ENCODE results near the gene NBAS. TPM values are rescaled to one million over a fixed set of nuclear protein-coding genes. Genes with fewer than 3 reads are reported as not detected.

NBAS gene
- total RNA-seq, 2 experiments from 2014 or later, result 24.4 to 28.8 TPM

DNA sequence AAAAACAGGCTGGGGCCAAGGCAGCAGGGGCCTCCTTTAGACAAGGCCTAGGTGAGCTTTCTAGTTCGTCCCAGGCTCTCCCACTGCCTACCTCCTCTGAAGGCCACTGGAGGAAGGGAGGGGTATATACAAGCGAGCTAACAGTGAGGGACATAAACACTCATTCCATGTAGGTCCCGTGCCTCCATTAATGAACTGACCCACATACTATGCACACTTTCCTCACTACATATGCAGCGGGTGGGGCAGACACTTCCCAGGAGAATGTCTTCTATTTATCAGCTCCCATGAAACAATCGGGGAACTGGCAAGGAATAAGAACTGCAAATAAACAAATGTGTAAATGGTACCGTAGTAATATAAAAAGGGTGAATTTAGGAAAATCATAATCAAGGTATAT is 336.5 kb downstream of the NBAS start:
- Histone ChIP-seq H3K9me3 (ENCODE audit: low read length) (no peaks in the 10 kb centered on the region), H3K27ac (ENCODE audit: low read depth, low read length, poor library complexity, severe bottlenecking) (no peak overlapping the region), H3K36me3 (ENCODE audit: insufficient read depth, low read length) (no peaks in the 10 kb centered on the region), H3K9me2 (ENCODE audit: insufficient read depth, low read length) (no peaks in the 10 kb centered on the region), H4K20me1 (ENCODE audit: insufficient read depth, low read length) (no peaks in the 10 kb centered on the region), H3K4me3 (ENCODE audit: low read depth, low read length, poor library complexity, severe bottlenecking) (no peak overlapping the region), H3K4me2 (ENCODE audit: low read length) (no peak overlapping the region), H3K79me2 (ENCODE audit: insufficient read depth, low read depth, low read length) (no peaks in the 10 kb centered on the region), H3K4me1 (ENCODE audit: insufficient read depth, low read length, poor library complexity, severe bottlenecking) (no peaks in the 10 kb centered on the region), H2AFZ (ENCODE audit: low read length) (no peak overlapping the region)
- no peak for DNase-seq (ENCODE audit: low spot score)
- POLR2A ChIA-PET, result no interaction called here
- CTCF ChIA-PET (ENCODE audit: unreplicated experiment), result no interaction called here
- no TSS peak for BruUV-seq (replicated peaks)
- no peak for TF ChIP-seq EZH2phosphoT487 (IDR thresholded peaks at IDR 0.05; ENCODE audit: borderline replicate concordance, low read depth, low read length)
- TF ChIP-seq, protein P1, sequence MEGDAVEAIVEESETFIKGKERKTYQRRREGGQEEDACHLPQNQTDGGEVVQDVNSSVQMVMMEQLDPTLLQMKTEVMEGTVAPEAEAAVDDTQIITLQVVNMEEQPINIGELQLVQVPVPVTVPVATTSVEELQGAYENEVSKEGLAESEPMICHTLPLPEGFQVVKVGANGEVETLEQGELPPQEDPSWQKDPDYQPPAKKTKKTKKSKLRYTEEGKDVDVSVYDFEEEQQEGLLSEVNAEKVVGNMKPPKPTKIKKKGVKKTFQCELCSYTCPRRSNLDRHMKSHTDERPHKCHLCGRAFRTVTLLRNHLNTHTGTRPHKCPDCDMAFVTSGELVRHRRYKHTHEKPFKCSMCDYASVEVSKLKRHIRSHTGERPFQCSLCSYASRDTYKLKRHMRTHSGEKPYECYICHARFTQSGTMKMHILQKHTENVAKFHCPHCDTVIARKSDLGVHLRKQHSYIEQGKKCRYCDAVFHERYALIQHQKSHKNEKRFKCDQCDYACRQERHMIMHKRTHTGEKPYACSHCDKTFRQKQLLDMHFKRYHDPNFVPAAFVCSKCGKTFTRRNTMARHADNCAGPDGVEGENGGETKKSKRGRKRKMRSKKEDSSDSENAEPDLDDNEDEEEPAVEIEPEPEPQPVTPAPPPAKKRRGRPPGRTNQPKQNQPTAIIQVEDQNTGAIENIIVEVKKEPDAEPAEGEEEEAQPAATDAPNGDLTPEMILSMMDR (conservative IDR thresholded peaks at IDR 0.05; ENCODE audit: low read length), result no peak
- intact Hi-C loops (cut with micrococcal nuclease; ENCODE audit: unreplicated experiment), result no loop called here

DNA sequence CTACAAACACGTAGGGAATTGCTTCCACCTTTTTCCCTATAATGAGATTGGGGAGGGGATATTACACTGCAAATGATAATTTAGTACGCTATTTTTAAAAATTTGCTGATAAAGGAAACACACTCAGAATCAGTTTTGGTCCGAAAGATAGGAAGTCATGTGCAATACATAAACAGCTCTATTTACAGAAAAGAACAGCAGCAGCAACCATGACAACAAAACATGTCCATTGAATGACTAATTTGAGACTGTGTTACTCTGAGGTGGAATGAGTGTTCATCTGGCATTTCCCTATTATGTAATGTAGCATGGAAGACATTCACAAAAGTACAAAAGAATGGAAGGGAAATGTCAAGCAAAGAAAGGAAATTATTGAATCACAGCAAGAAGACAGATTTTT is 337.2 kb downstream of the NBAS start:
- Histone ChIP-seq H3K4me2 (ENCODE audit: low read length) (no peak overlapping the region), H3K79me2 (ENCODE audit: insufficient read depth, low read depth, low read length) (no peaks in the 10 kb centered on the region), H3K9me3 (ENCODE audit: low read length) (no peaks in the 10 kb centered on the region), H3K27ac (ENCODE audit: low read depth, low read length, poor library complexity, severe bottlenecking) (no peak overlapping the region), H2AFZ (ENCODE audit: low read length) (no peak overlapping the region), H3K9me2 (ENCODE audit: insufficient read depth, low read length) (no peaks in the 10 kb centered on the region), H3K36me3 (ENCODE audit: insufficient read depth, low read length) (no peaks in the 10 kb centered on the region), H3K4me1 (ENCODE audit: insufficient read depth, low read length, poor library complexity, severe bottlenecking) (no peaks in the 10 kb centered on the region), H4K20me1 (ENCODE audit: insufficient read depth, low read length) (no peaks in the 10 kb centered on the region), H3K4me3 (ENCODE audit: low read depth, low read length, poor library complexity, severe bottlenecking) (no peak overlapping the region)
- no peak for TF ChIP-seq EZH2phosphoT487 (IDR thresholded peaks at IDR 0.05; ENCODE audit: borderline replicate concordance, low read depth, low read length)
- TF ChIP-seq, protein P1 (conservative IDR thresholded peaks at IDR 0.05; ENCODE audit: low read length), result no peak
- no peak for DNase-seq (ENCODE audit: low spot score)
- ChIA-PET CTCF (ENCODE audit: unreplicated experiment) (no interaction called here), POLR2A (interaction anchor here (0.7 kb wide), 1 partner anchor 14 kb away, joined by 3 read pairs; no protein-coding TSS in a partner anchor)
- intact Hi-C loops (cut with micrococcal nuclease; ENCODE audit: unreplicated experiment), result no loop called here
- BruUV-seq (replicated peaks), result no TSS peak

DNA sequence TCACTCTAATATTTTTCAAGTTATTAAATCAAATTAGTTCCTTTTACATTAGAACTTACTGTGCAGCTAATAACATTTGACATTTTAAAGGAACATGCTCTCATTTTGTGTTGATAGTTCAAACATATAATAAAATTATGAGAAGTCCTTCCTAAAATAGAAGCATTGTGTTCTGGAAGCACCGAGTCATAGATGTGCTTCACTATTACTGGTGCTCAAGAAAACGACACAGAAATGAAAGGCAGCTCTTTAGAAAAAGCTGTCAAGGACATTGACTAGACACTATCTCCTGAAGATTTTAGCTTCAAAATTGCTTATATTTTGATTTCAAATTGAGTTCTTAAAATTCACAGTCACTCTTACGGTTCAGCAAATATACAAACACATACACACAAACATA is 338.3 kb downstream of the NBAS start:
- no peak for DNase-seq (ENCODE audit: low spot score)
- no TSS peak for BruUV-seq (replicated peaks)
- no peaks in the 10 kb centered on the region for H4K20me1 ChIP-seq (ENCODE audit: insufficient read depth, low read length)
- H3K4me1 ChIP-seq (ENCODE audit: insufficient read depth, low read length, poor library complexity, severe bottlenecking), result no peaks in the 10 kb centered on the region
- POLR2A ChIA-PET, result interaction anchor here (0.7 to 1.1 kb wide), 3 partner anchors 15 to 240 kb away, joined by 3 read pairs; no protein-coding TSS in a partner anchor
- no peaks in the 10 kb centered on the region for H3K79me2 ChIP-seq (ENCODE audit: insufficient read depth, low read depth, low read length)
- no peak overlapping the region for H3K4me2 ChIP-seq (ENCODE audit: low read length)
- no peak overlapping the region for H2AFZ ChIP-seq (ENCODE audit: low read length)
- no peak overlapping the region for H3K4me3 ChIP-seq (ENCODE audit: low read depth, low read length, poor library complexity, severe bottlenecking)
- no peaks in the 10 kb centered on the region for H3K9me3 ChIP-seq (ENCODE audit: low read length)
- intact Hi-C loops (cut with micrococcal nuclease; ENCODE audit: unreplicated experiment), result no loop called here
- TF ChIP-seq EZH2phosphoT487 (IDR thresholded peaks at IDR 0.05; ENCODE audit: borderline replicate concordance, low read depth, low read length), result no peak
- TF ChIP-seq, protein P1 (conservative IDR thresholded peaks at IDR 0.05; ENCODE audit: low read length), result no peak
- no peaks in the 10 kb centered on the region for H3K9me2 ChIP-seq (ENCODE audit: insufficient read depth, low read length)
- H3K36me3 ChIP-seq (ENCODE audit: insufficient read depth, low read length), result no peaks in the 10 kb centered on the region
- no peak overlapping the region for H3K27ac ChIP-seq (ENCODE audit: low read depth, low read length, poor library complexity, severe bottlenecking)
- CTCF ChIA-PET (ENCODE audit: unreplicated experiment), result no interaction called here

Measured in OCI-LY7 (cell line).